ENCODE results near the gene PCSK6.
"Not testable (repeated sequence)": the region's sequence is repeated elsewhere in the genome, so short reads cannot be mapped to it uniquely, and the experiment has no call there.

PCSK6 gene

GRCh38 chr15:101432982-101433381, 56.5 kb downstream of the PCSK6 start:
- DNase-seq (ENCODE audit: low spot score): no peak

DNA sequence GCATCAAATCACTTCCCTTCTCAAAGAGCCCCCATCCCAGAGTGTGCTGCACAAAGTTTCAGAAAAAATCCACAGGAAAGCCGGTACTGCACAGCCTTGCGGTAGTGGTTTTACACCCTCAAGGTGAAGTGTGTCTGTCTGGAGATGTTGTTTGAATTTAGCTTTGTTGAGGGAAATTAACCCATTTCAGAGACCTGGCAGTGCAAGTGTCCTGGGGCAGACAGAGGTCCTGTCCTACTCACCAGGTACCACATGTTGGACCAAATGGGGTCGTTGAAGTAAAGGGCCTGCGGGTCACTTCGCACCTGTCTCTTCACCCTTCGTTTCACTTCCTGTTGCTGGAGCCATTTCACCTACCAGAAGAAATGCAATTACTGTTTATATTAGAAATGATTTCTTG, 57.8 kb downstream of the PCSK6 start:
- no peak for DNase-seq (ENCODE audit: low spot score)

GRCh38 chr15:101431301-101431700, 58.2 kb downstream of the PCSK6 start:
- no peak for DNase-seq (ENCODE audit: low spot score)

- DNase-seq (ENCODE audit: low spot score): no peak
Observed at GRCh38 chr15:101429646-101430045, 59.9 kb downstream of the PCSK6 start.

DNA sequence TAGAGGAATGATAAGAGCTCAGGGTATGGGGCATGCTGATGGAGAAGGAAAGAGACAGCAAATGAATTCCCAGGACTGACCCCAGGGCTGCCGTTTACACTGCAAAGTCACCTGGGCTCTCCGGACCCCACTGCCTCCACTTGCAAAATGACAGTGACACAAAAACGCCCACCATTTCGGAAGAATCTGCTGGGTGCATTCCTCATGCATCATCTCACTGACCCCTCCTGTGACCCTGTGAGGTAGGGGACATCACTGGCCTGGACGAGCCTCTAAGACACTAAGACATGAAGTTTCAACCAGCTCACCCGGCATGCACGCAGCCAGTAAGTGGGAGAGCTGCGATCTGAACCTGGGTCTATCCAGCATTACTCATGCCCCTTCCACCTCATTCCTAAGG, 60.3 kb downstream of the PCSK6 start:
- DNase-seq (ENCODE audit: low spot score): no peak

DNA sequence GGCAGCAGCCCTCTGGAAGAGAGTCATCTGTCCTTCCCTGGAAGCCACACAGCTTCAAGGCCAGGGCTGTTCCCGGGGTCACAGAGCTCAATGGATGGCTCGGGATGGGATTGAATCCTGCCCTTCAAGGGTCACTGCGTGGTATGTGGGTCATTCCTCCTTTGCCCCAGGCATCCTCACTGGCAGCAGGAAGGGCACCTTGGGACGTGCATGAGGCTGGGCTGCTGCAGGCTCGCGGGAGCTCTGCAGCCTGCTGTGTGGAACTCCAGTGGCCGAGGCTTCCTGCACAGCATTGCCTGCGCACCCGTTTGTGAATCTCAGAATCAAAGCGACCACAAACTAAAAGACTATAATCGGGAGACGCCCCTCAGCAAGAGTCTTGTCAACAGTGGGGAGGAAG, 60.7 kb downstream of the PCSK6 start:
- no peak for DNase-seq (ENCODE audit: low spot score)

DNA sequence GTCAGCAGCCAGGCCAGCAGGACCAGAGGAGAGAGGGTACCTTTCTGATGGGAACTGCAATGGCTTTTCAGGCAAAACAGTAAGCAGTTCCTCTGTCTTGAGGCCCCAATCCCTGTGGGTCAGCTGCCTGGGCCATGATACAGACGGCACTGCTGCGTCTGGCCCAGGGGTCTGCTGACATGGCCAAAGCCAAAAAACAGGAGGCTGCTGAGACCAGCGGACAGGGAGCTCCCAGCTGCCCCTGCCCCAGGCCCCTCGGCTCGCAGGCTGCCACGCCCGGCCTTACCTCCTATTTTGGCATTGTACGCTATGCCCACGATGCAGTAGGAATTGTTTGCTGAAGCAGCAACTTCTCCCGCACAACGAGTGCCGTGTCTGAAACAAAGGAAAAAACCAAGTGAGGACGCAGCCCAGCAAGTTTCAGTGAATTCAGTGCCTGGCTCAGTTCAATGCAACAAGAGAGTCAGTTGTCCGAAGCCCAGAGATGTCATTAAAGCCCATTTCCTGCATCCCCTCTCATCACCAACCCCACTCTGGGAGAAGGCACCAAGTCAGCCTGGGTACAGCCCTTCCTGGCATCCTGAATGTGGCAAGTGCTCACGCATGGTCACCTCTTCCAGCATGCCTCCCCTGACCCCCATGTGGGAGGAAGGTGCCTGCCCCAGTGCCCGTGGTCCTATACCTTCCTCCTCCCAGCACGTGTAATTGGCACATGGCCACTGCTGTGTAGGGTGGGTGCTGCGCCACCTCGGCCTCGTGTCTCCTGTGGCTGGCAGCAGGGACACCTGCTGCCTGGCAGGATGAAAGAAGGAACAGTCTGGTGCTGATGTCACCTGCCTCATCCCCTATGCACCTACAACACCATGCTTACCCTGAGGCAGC, 61.7 kb downstream of the PCSK6 start:
- no peak for DNase-seq (ENCODE audit: low spot score)

GRCh38 chr15:101426761-101427333, 62.7 kb downstream of the PCSK6 start:
- DNase-seq (ENCODE audit: low spot score): no peak

- no peak for DNase-seq (ENCODE audit: low spot score)
Observed at GRCh38 chr15:101425787-101426365, 63.6 kb downstream of the PCSK6 start.

DNA sequence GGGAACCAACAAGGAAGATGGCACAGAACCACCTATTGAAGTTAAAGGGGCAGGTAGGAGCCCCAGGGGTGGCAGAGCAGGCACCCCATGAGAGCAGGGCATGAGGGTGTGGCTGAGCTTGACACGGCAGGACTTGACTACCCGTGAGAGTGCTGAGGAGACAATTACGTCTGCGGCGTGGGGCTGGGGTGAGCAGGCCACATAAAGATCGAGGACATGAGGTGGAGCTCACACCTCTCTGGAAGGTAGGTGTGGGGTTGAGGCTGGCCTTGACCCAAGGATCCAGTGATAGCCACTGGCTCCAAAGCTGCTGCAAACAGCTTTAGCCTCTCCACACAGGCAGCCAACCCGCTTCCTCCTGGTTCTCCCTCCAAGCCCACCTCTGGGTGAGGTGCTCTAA, 64.5 kb downstream of the PCSK6 start:
- DNase-seq (ENCODE audit: low spot score): no peak

DNA sequence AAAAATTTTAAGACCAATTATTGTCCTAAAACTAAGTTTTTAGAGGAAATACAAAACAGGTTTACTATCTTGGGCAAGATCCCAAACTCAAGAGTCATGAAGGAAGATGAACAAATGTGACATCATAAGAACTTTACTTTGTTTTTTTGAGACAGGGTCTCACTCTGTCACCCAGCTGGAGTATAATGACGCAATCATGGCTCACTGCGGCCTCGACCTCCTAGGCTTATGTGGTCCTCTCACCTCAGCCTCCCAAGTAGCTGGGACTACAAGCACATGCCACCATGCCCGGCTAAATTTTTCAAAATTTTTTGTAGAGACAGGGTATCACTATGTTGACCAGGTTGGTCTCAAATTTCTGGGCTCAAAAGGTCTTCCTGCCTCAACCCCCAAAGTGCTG, 69.3 kb downstream of the PCSK6 start:
- DNase-seq (ENCODE audit: low spot score): no peak

DNA sequence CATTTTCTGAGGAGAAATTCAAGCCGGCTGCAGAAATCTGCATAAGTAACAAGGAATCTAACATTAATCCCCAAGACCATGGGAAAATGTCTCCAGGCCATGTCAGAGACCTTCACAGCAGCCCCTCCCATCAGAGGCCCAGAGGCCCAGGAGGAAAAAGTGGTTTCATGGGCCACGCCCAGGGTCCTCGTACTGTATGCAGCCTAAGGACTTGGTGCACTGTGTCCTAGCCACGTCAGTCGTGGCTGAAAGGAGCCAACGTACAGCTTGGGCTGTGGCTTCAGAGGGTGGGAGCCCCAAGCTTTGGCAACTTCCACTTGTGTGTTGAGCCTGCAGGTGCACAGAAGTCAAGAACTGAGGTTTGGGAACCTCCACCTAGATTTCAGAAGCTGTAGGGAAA, 73.0 kb downstream of the PCSK6 start:
- not testable (repeated sequence) for DNase-seq (ENCODE audit: low spot score)

DNA sequence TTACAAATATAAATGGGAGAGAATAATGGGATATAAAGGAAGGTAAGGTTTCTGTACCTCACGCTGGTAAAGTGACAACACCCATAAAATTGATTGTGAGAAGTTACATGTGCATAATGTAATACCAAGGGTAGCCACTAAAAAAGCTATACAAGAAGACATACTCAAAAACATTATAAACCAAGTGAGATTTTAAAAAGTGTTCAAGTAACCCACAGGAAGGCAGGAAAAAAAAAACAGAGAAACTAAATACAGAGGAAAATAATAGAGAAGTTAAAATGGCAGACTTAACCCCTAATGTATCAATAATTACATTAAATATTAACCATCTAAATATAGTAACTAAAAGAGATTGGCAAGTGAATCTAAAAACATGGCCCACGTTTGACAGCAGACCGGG, 76.3 kb downstream of the PCSK6 start:
- DNase-seq (ENCODE audit: low spot score): no peak

GRCh38 chr15:101411581-101411980, 77.9 kb downstream of the PCSK6 start:
- DNase-seq (ENCODE audit: low spot score): no peak

- DNase-seq (ENCODE audit: low spot score): no peak
Observed at GRCh38 chr15:101411085-101411484, 78.4 kb downstream of the PCSK6 start.

DNA sequence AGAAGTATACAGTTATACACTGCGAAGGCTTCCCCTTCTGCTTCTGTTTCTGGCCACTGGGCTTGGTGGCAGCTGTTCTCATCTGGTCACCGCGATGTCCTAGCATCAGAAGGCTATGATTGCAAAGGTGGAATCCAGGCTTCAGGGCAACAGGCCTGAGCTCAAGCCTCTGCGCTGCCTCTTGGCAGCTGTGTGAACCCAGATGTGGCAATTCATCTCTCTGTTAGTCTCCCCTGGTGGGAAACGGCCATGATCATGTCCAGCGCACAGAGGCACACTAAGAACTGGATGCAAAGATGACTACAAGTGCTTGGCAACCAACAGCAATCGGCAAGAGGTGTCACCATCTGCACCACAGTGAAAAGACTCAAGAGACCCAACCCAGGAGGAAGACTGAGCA, 78.9 kb downstream of the PCSK6 start:
- no peak for DNase-seq (ENCODE audit: low spot score)

DNA sequence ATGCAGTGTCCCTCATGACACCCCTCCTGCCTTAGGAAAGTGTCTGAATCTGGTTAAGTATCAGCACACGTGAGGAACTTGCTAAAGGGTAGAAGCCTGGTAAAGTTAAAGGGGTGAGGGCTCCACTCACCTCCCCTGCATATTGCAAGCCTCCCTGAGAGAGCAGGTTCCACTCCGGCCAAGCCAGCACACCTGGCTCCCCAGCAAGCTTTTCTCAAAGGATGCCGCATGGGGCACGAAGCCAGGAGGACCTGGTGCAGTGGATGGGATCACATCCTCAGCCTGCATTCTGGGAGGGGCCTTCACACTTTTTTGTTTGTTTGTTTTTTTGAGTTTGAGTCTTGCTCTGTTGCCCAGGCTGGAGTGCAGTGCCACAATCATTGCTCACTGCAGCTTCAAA, 79.9 kb downstream of the PCSK6 start:
- DNase-seq (ENCODE audit: low spot score): no peak

DNA sequence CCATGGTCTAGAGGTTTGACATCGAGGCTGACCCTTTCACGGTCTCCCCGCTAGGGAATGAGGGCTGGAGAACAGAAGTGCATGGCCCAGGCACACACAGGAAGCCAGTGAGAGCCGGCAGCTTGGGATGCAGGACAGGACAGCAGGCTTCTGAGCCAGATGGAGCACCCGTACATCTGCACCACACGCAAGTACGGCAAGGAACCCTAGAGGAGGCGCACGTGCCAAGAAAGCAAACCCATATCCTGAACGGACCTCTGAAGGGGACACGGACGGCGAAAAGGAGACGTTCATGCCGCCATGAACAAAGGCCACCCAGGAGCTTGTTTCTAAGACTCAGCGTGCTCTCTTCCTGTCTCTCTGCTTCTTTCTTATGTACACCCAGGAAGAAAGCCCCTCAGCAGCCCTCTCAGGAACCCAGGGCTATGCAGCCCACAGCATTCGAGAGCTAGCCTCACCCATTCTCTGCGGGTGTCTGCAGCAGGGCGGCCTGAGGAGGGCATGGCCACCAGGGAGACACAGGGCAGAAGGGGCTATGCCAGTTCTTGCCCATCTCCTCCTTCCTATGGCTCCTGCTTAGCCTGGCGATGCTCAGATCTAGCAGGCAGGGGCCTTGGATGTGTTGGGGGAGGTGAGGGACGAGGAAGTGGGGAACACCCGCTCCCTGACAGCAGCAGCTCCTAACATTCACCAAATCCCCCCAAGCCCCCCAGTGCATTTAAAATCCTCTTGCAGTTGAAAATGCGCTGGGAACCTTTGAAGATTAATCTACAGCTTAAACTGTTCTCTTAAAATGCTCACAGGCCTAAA, 81.3 kb downstream of the PCSK6 start:
- no peak for DNase-seq (ENCODE audit: low spot score)

GRCh38 chr15:101407439-101407838, 82.1 kb downstream of the PCSK6 start:
- no peak for DNase-seq (ENCODE audit: low spot score)

GRCh38 chr15:101406526-101407195, 82.8 kb downstream of the PCSK6 start:
- DNase-seq (ENCODE audit: low spot score): no peak

DNA sequence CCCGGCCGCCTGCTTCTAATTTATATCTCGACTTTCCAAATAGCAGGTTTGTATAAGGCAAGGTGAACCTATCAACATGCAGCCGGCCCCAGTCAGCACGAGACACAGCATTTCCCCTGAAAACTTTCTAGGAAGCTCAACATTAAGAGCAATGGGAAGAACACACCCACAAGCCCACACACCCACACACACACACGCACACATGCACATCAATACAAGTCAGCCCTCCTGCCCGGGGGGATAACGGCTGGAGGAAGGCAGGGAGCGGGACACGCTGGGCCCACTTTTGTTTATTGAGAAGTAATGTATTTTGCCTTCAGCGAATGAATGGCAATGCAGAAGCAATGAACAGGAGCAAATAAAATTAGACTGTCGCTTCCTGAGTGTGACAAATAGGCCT, 83.5 kb downstream of the PCSK6 start:
- DNase-seq (ENCODE audit: low spot score): no peak

GRCh38 chr15:101404245-101404644, 85.3 kb downstream of the PCSK6 start:
- no peak for DNase-seq (ENCODE audit: low spot score)

All from SK-N-DZ (cell line).